Fibroblast of lung (primary cell): ENCODE data around the gene SLC8A2.

ENCODE experiments used
- EZH2 ChIP-seq: IDR thresholded peaks from 2 replicates; pipeline ENCODE4 v1.5.1; 2012; ENCODE audit warnings: low read length, control low read depth, mild to moderate bottlenecking; ENCODE audit errors: missing control alignments
- TF ChIP-seq, protein P1 (sequence below), 2 donors: IDR thresholded peaks in 1 of 2; conservative IDR thresholded peaks in 1 of 2; 1 replicate in 1 of 2; 2 replicates in 1 of 2; pipeline ENCODE4 v1.5.1; 2011 to 2012; ENCODE audit warnings: low read length in 2 of 2, control low read depth in 1 of 2, inconsistent platforms in 1 of 2, low read depth in 1 of 2, mild to moderate bottlenecking in 1 of 2

- TF ChIP-seq, protein P1, sequence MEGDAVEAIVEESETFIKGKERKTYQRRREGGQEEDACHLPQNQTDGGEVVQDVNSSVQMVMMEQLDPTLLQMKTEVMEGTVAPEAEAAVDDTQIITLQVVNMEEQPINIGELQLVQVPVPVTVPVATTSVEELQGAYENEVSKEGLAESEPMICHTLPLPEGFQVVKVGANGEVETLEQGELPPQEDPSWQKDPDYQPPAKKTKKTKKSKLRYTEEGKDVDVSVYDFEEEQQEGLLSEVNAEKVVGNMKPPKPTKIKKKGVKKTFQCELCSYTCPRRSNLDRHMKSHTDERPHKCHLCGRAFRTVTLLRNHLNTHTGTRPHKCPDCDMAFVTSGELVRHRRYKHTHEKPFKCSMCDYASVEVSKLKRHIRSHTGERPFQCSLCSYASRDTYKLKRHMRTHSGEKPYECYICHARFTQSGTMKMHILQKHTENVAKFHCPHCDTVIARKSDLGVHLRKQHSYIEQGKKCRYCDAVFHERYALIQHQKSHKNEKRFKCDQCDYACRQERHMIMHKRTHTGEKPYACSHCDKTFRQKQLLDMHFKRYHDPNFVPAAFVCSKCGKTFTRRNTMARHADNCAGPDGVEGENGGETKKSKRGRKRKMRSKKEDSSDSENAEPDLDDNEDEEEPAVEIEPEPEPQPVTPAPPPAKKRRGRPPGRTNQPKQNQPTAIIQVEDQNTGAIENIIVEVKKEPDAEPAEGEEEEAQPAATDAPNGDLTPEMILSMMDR (conservative IDR thresholded peaks at IDR 0.05 in 1 of 2, IDR thresholded peaks at IDR 0.05 in 1 of 2; ENCODE audit: low read depth in 1 of 2, low read length in 2 of 2) = no peak
- no peak for TF ChIP-seq EZH2
Measured at GRCh38 chr19:47497050-47497766, 25.5 kb upstream of the SLC8A2 start.
